Type B pancreatic cell (in vitro differentiated cells): ENCODE results near the gene KIF1B. TPM values are rescaled to one million over a fixed set of nuclear protein-coding genes. Genes with fewer than 3 reads are reported as not detected.

ENCODE experiments used
- DNase-seq: peaks from one replicate; pipeline ENCODE4 v3.0.0; 2021; ENCODE audit warnings: mixed read lengths; ENCODE audit not compliant: unreplicated experiment; ENCODE audit errors: extremely low spot score
- H3K27ac Mint-ChIP-seq: 2 replicates; pipeline ENCODE4 v1.8.0; 2021; ENCODE audit warnings: mild to moderate bottlenecking, mixed read lengths
- H3K27me3 Mint-ChIP-seq: 2 replicates; pipeline ENCODE4 v1.8.0; 2021; ENCODE audit warnings: mixed read lengths
- H3K36me3 Mint-ChIP-seq: 2 replicates; pipeline ENCODE4 v1.8.0; 2021; ENCODE audit warnings: mixed read lengths
- H3K4me1 Mint-ChIP-seq: one replicate; pipeline ENCODE4 v1.8.0; 2021; ENCODE audit warnings: mixed read lengths; ENCODE audit not compliant: unreplicated experiment
- H3K4me3 Mint-ChIP-seq: 2 replicates; pipeline ENCODE4 v1.8.0; 2021; ENCODE audit warnings: mild to moderate bottlenecking, mixed read lengths
- H3K9me3 Mint-ChIP-seq: 2 replicates; pipeline ENCODE4 v1.8.0; 2021; ENCODE audit warnings: mixed read lengths
- CTCF ChIP-seq: fragments of 200-600 bp; sonication (generic); conservative IDR thresholded peaks from 2 replicates; pipeline ENCODE4 v1.5.0; 2021; ENCODE audit warnings: antibody characterized with exemption, mild to moderate bottlenecking
- total RNA-seq: library from RNA; stranded (reverse); gene quantifications from 2 replicates; pipeline ENCODE4 v1.2.1, GENCODE V29; 2021; ENCODE audit warnings: low replicate concordance

The KIF1B gene
- total RNA-seq, 1 donor from 2014 or later, result 64.3 TPM

- Mint-ChIP-seq H3K27ac (no peak overlapping the region), H3K4me1 (no peaks in the 10 kb centered on the region), H3K36me3 (peaks cover 22% of the 10 kb centered on the region), H3K4me3 (no peak overlapping the region), H3K27me3 (no peaks in the 10 kb centered on the region), H3K9me3 (no peaks in the 10 kb centered on the region)
- no peak for DNase-seq
- TF ChIP-seq CTCF, result no peak
Observed at GRCh38 chr1:10326251-10326650, 115.9 kb downstream of the KIF1B start.

DNA sequence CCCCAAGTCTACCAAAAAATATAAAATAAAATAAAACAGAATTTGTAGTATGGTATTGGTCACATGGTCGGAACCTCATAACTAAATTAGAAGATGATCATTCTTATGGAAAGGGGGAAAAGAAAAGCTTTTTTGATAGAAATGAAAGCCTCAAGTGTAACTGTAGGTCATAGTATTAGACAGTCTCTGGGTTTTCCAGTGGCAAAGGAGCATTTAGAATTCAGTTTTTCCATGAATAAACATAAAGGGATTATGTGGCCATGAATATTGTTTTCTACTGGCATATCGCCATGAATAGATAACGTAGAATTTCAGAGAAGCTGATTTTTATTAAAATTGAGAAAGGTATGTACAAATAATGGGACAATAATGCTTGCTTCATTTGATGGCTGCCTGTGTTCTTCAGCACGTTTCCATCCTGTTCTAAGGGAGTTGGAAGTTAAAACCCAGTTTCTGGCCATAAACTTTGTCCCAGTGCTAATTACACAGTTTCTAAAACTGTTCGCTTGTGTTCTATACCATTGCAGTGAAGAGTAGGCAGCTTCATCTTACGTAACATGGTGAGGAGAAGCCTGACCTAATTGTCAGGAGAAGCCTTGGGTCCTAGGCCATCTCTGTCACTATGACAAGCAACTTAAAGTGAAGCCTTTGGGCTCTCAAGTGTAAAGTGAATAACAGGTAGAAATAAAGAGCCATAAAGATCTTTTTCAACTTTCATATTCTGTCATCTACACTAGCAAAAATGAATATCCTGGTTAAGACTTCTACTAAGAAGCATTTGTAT lies 118.0 kb downstream of the KIF1B start:
- H3K4me1 Mint-ChIP-seq, result no peaks in the 10 kb centered on the region
- H3K27ac Mint-ChIP-seq, result no peak overlapping the region
- no peaks in the 10 kb centered on the region for H3K27me3 Mint-ChIP-seq
- peaks cover 23% of the 10 kb centered on the region for H3K36me3 Mint-ChIP-seq
- no peaks in the 10 kb centered on the region for H3K9me3 Mint-ChIP-seq
- DNase-seq, result no peak
- no peak overlapping the region for H3K4me3 Mint-ChIP-seq
- no peak for TF ChIP-seq CTCF

- TF ChIP-seq CTCF, result no peak
- peaks cover 8% of the 10 kb centered on the region for H3K4me1 Mint-ChIP-seq
- H3K4me3 Mint-ChIP-seq, result no peak overlapping the region
- DNase-seq, result no peak
- H3K9me3 Mint-ChIP-seq, result no peaks in the 10 kb centered on the region
- H3K36me3 Mint-ChIP-seq, result peaks cover 18% of the 10 kb centered on the region
- H3K27me3 Mint-ChIP-seq, result no peaks in the 10 kb centered on the region
- no peak overlapping the region for H3K27ac Mint-ChIP-seq
Observed at GRCh38 chr1:10337436-10337835, 127.1 kb downstream of the KIF1B start.

- DNase-seq, result no peak
- Mint-ChIP-seq H3K36me3 (peaks cover 20% of the 10 kb centered on the region), H3K27ac (peak overlapping the region; percentile 84), H3K4me3 (no peak overlapping the region), H3K4me1 (peaks cover 8% of the 10 kb centered on the region), H3K27me3 (no peaks in the 10 kb centered on the region), H3K9me3 (no peaks in the 10 kb centered on the region)
- TF ChIP-seq CTCF, result peak; percentile 77
Observed at GRCh38 chr1:10338047-10338446, 127.7 kb downstream of the KIF1B start.

- DNase-seq, result no peak
- Mint-ChIP-seq H3K9me3 (no peaks in the 10 kb centered on the region), H3K4me1 (peaks cover 8% of the 10 kb centered on the region), H3K27ac (peak overlapping the region; percentile 84), H3K36me3 (peaks cover 22% of the 10 kb centered on the region), H3K27me3 (no peaks in the 10 kb centered on the region), H3K4me3 (peak overlapping the region; percentile 20)
- TF ChIP-seq CTCF, result no peak
Observed at GRCh38 chr1:10338611-10339010, 128.2 kb downstream of the KIF1B start.
